ENCODE measurements around the gene CSN3. TPM values are rescaled to one million over a fixed set of nuclear protein-coding genes. Genes with fewer than 3 reads are reported as not detected.
"Not testable (repeated sequence)": the region's sequence is repeated elsewhere in the genome, so short reads cannot be mapped to it uniquely, and the experiment has no call there.

The CSN3 gene
- total RNA-seq, 2 experiments from 2014 or later = not detected

DNA sequence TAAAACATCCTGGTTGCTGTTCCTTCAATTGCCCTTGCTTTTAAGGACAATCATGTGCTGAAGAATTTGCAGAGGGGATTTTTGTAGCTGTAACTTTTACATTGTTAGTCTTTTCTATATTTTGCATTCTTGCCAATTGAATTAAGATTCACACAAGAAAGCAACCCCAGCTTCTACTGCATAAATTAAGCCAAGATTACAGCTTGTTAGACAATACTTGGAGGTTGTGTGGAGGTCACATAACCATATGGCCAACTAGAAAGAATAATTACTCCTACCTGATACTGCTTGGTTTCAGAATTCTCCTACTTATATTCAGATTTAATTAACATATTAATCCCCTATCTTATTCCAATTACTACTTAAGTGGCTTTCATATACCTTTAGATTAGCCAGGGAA lies 20.6 kb upstream of the CSN3 start:
- H3K9me3 ChIP-seq (ENCODE audit: control insufficient read depth in 1 of 2, insufficient read depth in 1 of 2, low read length in 2 of 2); DNase-seq; H3K27ac ChIP-seq (ENCODE audit: low read depth in 1 of 2, low read length in 2 of 2); H3K4me3 ChIP-seq (ENCODE audit: low read length); H3K36me3 Mint-ChIP-seq (ENCODE audit: low read depth); intact Hi-C loops (cut with DNase I, micrococcal nuclease); H3K4me3 Mint-ChIP-seq; H3K27me3 Mint-ChIP-seq; H3K9me3 Mint-ChIP-seq; H3K4me1 ChIP-seq (ENCODE audit: insufficient read depth, low read length); H3K4me1 Mint-ChIP-seq (ENCODE audit: low read depth); POLR2A ChIA-PET; CTCF ChIA-PET; H3K27ac Mint-ChIP-seq; H3K27me3 ChIP-seq (ENCODE audit: control insufficient read depth in 1 of 2, insufficient read depth in 2 of 2, low read length in 2 of 2); H3K36me3 ChIP-seq (ENCODE audit: insufficient read depth, low read length); ATAC-seq (ENCODE audit: poor library complexity): not testable (repeated sequence)

DNA sequence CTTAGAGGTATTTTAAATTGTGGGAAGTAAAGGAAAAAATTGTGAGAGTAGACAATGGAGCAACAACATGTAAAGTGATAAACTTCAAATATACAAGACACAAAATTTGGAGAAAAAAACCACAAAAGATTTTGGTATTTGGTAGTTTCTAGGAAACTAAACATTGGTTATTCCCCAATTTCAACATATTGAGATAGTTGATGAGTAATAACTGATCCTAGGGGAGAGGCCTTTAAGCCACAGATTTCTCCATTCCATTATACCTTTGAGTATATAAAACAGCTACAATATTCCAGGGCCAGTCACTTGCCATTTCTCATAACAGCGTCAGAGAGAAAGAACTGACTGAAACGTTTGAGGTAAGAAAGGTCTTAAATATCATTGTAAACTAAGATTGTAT lies 16.6 kb upstream of the CSN3 start, which contains the start of gene FDCSP:
FDCSP (plus strand) TSS at position 301 of the 400 bp plus-strand sequence. CDS start 5,071 bp downstream, outside the sequence.
- no peaks in the 10 kb centered on the region for H3K4me1 ChIP-seq (ENCODE audit: insufficient read depth, low read length)
- POLR2A ChIA-PET = no interaction called here
- no peaks in the 10 kb centered on the region for H3K36me3 Mint-ChIP-seq (ENCODE audit: low read depth)
- no peak within 1 kb of the TSS for H3K27ac Mint-ChIP-seq
- H3K4me3 ChIP-seq (ENCODE audit: low read length) = no peak within 1 kb of the TSS
- H3K4me3 Mint-ChIP-seq = no peak within 1 kb of the TSS
- no peak for DNase-seq
- TF ChIP-seq, protein P1, sequence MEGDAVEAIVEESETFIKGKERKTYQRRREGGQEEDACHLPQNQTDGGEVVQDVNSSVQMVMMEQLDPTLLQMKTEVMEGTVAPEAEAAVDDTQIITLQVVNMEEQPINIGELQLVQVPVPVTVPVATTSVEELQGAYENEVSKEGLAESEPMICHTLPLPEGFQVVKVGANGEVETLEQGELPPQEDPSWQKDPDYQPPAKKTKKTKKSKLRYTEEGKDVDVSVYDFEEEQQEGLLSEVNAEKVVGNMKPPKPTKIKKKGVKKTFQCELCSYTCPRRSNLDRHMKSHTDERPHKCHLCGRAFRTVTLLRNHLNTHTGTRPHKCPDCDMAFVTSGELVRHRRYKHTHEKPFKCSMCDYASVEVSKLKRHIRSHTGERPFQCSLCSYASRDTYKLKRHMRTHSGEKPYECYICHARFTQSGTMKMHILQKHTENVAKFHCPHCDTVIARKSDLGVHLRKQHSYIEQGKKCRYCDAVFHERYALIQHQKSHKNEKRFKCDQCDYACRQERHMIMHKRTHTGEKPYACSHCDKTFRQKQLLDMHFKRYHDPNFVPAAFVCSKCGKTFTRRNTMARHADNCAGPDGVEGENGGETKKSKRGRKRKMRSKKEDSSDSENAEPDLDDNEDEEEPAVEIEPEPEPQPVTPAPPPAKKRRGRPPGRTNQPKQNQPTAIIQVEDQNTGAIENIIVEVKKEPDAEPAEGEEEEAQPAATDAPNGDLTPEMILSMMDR (IDR thresholded peaks at IDR 0.05) = no peak
- no peaks in the 10 kb centered on the region for H3K9me3 ChIP-seq (ENCODE audit: control insufficient read depth in 1 of 2, insufficient read depth in 1 of 2, low read length in 2 of 2)
- no peak for ATAC-seq (ENCODE audit: poor library complexity)
- no peaks in the 10 kb centered on the region for H3K27me3 Mint-ChIP-seq
- no peaks in the 10 kb centered on the region for H3K36me3 ChIP-seq (ENCODE audit: insufficient read depth, low read length)
- no peaks in the 10 kb centered on the region for H3K4me1 Mint-ChIP-seq (ENCODE audit: low read depth)
- intact Hi-C loops (cut with DNase I, micrococcal nuclease) = no loop called here
- H3K9me3 Mint-ChIP-seq = peaks cover 2% of the 10 kb centered on the region
- H3K27ac ChIP-seq (ENCODE audit: low read depth in 1 of 2, low read length in 2 of 2) = no peak within 1 kb of the TSS
- no peaks in the 10 kb centered on the region for H3K27me3 ChIP-seq (ENCODE audit: control insufficient read depth in 1 of 2, insufficient read depth in 2 of 2, low read length in 2 of 2)
- CTCF ChIA-PET = no interaction called here

DNA sequence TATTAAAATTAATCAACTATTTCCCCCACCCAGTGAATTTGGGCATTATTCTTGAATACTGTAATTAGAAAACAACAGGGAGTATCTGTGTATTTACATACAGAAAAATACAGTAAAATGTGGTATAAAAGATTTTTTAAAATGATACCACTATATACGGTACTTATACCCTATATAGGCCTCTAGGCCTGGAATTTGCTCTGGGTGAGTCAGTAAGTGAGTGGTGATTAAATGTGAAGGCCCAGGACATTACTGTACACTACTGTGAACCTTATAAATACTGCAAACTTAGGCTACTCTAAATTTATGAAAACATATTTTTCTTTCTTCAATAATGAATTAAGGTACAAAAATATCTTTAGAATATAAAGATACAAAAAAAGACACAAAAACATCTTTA lies 6.3 kb upstream of the CSN3 start:
- ChIA-PET POLR2A (no interaction called here), CTCF (no interaction called here)
- intact Hi-C loops (cut with DNase I, micrococcal nuclease) = no loop called here
- Mint-ChIP-seq H3K36me3 (ENCODE audit: low read depth) (no peaks in the 10 kb centered on the region), H3K9me3 (no peaks in the 10 kb centered on the region), H3K4me3 (no peak overlapping the region), H3K4me1 (ENCODE audit: low read depth) (no peaks in the 10 kb centered on the region), H3K27me3 (no peaks in the 10 kb centered on the region), H3K27ac (no peak overlapping the region)
- ATAC-seq (ENCODE audit: poor library complexity) (no peak), DNase-seq (no peak)
- Histone ChIP-seq H3K9me3 (ENCODE audit: control insufficient read depth in 1 of 2, insufficient read depth in 1 of 2, low read length in 2 of 2) (no peaks in the 10 kb centered on the region), H3K36me3 (ENCODE audit: insufficient read depth, low read length) (no peaks in the 10 kb centered on the region), H3K27me3 (ENCODE audit: control insufficient read depth in 1 of 2, insufficient read depth in 2 of 2, low read length in 2 of 2) (no peaks in the 10 kb centered on the region), H3K4me3 (ENCODE audit: low read length) (no peak overlapping the region), H3K27ac (ENCODE audit: low read depth in 1 of 2, low read length in 2 of 2) (no peak overlapping the region), H3K4me1 (ENCODE audit: insufficient read depth, low read length) (no peaks in the 10 kb centered on the region)
- TF ChIP-seq, protein P1 (IDR thresholded peaks at IDR 0.05) = no peak

DNA sequence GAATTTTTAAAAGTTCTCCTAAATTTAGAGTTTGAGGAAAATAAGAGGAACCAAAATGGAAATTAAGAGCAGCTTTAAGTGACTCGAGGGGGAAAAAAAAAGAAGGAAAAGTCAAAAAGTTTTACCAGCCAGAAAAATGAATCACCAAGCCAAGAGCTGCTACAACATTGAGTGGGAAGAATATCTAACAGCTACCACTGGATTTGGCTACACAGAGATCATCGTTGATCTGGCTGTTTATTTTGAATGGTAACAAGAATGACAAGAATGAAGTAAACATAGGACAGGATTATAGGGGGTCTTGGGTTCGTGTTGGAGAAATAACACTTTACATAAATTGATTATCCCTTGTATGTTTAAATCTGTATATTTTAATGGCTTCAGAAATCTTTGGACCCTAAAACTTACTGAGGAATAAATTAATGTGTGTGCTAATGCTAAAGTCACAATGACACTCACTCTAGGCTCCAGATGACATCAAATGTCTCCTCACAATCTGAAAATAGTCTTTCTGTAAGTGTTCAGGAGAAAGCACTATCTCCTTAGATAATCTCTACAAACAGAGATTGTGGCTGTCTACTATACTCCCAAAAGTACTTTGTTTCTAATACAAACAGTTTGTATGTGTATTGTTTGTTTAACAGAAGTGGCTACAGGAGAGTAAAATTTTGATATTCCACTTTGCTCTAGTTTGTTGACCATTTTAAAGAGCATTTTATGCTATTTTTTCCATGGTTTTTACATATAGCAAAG lies 3.1 kb upstream of the CSN3 start:
- Histone ChIP-seq H3K4me1 (ENCODE audit: insufficient read depth, low read length) (no peaks in the 10 kb centered on the region), H3K36me3 (ENCODE audit: insufficient read depth, low read length) (no peaks in the 10 kb centered on the region), H3K27me3 (ENCODE audit: control insufficient read depth in 1 of 2, insufficient read depth in 2 of 2, low read length in 2 of 2) (no peaks in the 10 kb centered on the region), H3K4me3 (ENCODE audit: low read length) (no peak overlapping the region), H3K9me3 (ENCODE audit: control insufficient read depth in 1 of 2, insufficient read depth in 1 of 2, low read length in 2 of 2) (no peaks in the 10 kb centered on the region), H3K27ac (ENCODE audit: low read depth in 1 of 2, low read length in 2 of 2) (no peak overlapping the region)
- DNase-seq (no peak), ATAC-seq (ENCODE audit: poor library complexity) (no peak)
- Mint-ChIP-seq H3K27me3 (no peaks in the 10 kb centered on the region), H3K4me3 (no peak overlapping the region), H3K9me3 (peaks cover 2% of the 10 kb centered on the region), H3K36me3 (ENCODE audit: low read depth) (no peaks in the 10 kb centered on the region), H3K27ac (no peak overlapping the region), H3K4me1 (ENCODE audit: low read depth) (no peaks in the 10 kb centered on the region)
- TF ChIP-seq, protein P1 (IDR thresholded peaks at IDR 0.05) = no peak
- intact Hi-C loops (cut with DNase I, micrococcal nuclease) = no loop called here
- ChIA-PET POLR2A (no interaction called here), CTCF (no interaction called here)
